GM23338 (cell line): Measurements from ENCODE around the gene AGAP1. TPM values are rescaled to one million over a fixed set of nuclear protein-coding genes. Genes with fewer than 3 reads are reported as not detected.

Experiments
- CREB1 ChIP-seq: fragments of 250-450 bp; sonication (Bioruptor Pico); IDR thresholded peaks from 2 replicates; pipeline ENCODE4 v1.5.0; 2020; ENCODE audit warnings: low read depth, mild to moderate bottlenecking, moderate library complexity
- CTCF ChIP-seq, 2 experiments: fragments of 200-600 bp in 1 of 2; sonication (generic) in 1 of 2; conservative IDR thresholded peaks; 2 replicates each; pipeline versions ENCODE4 v1.5.1 to v1.6.1; 2016 to 2017; ENCODE audit warnings: antibody characterized with exemption in 2 of 2, low read depth in 2 of 2, mild to moderate bottlenecking in 2 of 2, moderate library complexity in 1 of 2
- EZH2 ChIP-seq: fragments of 200-600 bp; sonication (generic); IDR thresholded peaks from one replicate; pipeline ENCODE4 v1.8.0; 2017; ENCODE audit warnings: antibody characterized with exemption, mild to moderate bottlenecking, low read depth; ENCODE audit not compliant: unreplicated experiment
- EZH2phosphoT487 ChIP-seq: fragments of 200-600 bp; sonication (generic); IDR thresholded peaks from one replicate; pipeline ENCODE4 v1.8.1; 2018; ENCODE audit warnings: antibody characterized with exemption; ENCODE audit not compliant: unreplicated experiment
- JUNB ChIP-seq: IDR thresholded peaks from one replicate; pipeline ENCODE4 v1.6.1; 2016; ENCODE audit warnings: antibody characterized with exemption; ENCODE audit not compliant: unreplicated experiment
- NANOG ChIP-seq: IDR thresholded peaks from 2 replicates; pipeline ENCODE4 v1.6.1; 2016; ENCODE audit warnings: antibody characterized with exemption, borderline replicate concordance
- POLR2AphosphoS5 ChIP-seq: IDR thresholded peaks from 2 replicates; pipeline ENCODE4 v1.6.1; 2016; ENCODE audit warnings: antibody characterized with exemption, low read depth
- STAT1 ChIP-seq: IDR thresholded peaks from one replicate; pipeline ENCODE4 v1.6.1; 2016; ENCODE audit warnings: antibody characterized with exemption; ENCODE audit not compliant: unreplicated experiment
- ZNF331 ChIP-seq: fragments of 250-450 bp; sonication (Bioruptor Pico); IDR thresholded peaks from 2 replicates; pipeline ENCODE4 v1.5.0; 2020; ENCODE audit warnings: low read depth, mild to moderate bottlenecking, moderate library complexity
- ZNF462 ChIP-seq: fragments of 250-450 bp; sonication (Bioruptor Pico); IDR thresholded peaks from 2 replicates; pipeline ENCODE4 v1.5.0; 2020; ENCODE audit warnings: mild to moderate bottlenecking, moderate library complexity
- polyA plus RNA-seq: library from polyadenylated mRNA; unstranded; fragments of >200 nt; fragmentation: Nextera tagmentation; extraction: Ambion mirVana; gene quantifications from 2 replicates; pipeline ENCODE4 v1.2.1, GENCODE V29; 2016
- total RNA-seq: library from RNA; depleted of rRNA; stranded (reverse); fragments of >200 nt; shearing (Covaris generic); gene quantifications from 2 replicates; pipeline ENCODE4 v1.2.3, GENCODE V29; 2014

AGAP1 gene
- total and polyA plus RNA-seq, 2 experiments from 2014 or later: 13.3 to 27.9 TPM

GRCh38 chr2:236155406-236155805, 661.6 kb downstream of the AGAP1 start (continued):
- no peak for TF ChIP-seq ZNF462
- TF ChIP-seq EZH2phosphoT487: no peak
- no peak for TF ChIP-seq EZH2
- TF ChIP-seq STAT1: no peak
- TF ChIP-seq POLR2AphosphoS5: no peak
- TF ChIP-seq ZNF331 (CRISPR knock-in tag): no peak
- TF ChIP-seq JUNB: no peak
- TF ChIP-seq CREB1 (CRISPR knock-in tag): no peak
- TF ChIP-seq CTCF (conservative IDR thresholded peaks at IDR 0.05; ENCODE audit: low read depth in 2 of 2): no peak
- no peak for TF ChIP-seq NANOG
